Activated naive CD8-positive, alpha-beta T cell (primary cell): Measurements from ENCODE around the gene HBB.

ENCODE experiments used
- H3K27ac Mint-ChIP-seq: one replicate; pipeline ENCODE4 v1.8.0; 2021; ENCODE audit warnings: mixed read lengths
- H3K27me3 Mint-ChIP-seq: one replicate; pipeline ENCODE4 v1.8.0; 2021; ENCODE audit warnings: mixed read lengths
- H3K36me3 Mint-ChIP-seq: one replicate; pipeline ENCODE4 v1.8.0; 2021; ENCODE audit warnings: mixed read lengths
- H3K4me1 Mint-ChIP-seq: one replicate; pipeline ENCODE4 v1.8.0; 2021; ENCODE audit warnings: low read depth, mixed read lengths
- H3K4me3 Mint-ChIP-seq: one replicate; pipeline ENCODE4 v1.8.0; 2021; ENCODE audit warnings: mild to moderate bottlenecking, mixed read lengths
- H3K9me3 Mint-ChIP-seq: one replicate; pipeline ENCODE4 v1.8.0; 2021; ENCODE audit warnings: low read depth, mixed read lengths

Gene HBB

GRCh38 chr11:5239046-5239445 lies 12.2 kb upstream of the HBB start:
- H3K27me3 Mint-ChIP-seq: peaks cover 13% of the 10 kb centered on the region
- no peaks in the 10 kb centered on the region for H3K36me3 Mint-ChIP-seq
- no peaks in the 10 kb centered on the region for H3K4me1 Mint-ChIP-seq
- no peaks in the 10 kb centered on the region for H3K9me3 Mint-ChIP-seq
- H3K4me3 Mint-ChIP-seq: no peak overlapping the region
- no peak overlapping the region for H3K27ac Mint-ChIP-seq

- Mint-ChIP-seq H3K27me3 (peaks cover 13% of the 10 kb centered on the region), H3K4me3 (no peak overlapping the region), H3K4me1 (no peaks in the 10 kb centered on the region), H3K27ac (no peak overlapping the region), H3K9me3 (no peaks in the 10 kb centered on the region), H3K36me3 (no peaks in the 10 kb centered on the region)
Measured at GRCh38 chr11:5238486-5238885, 11.6 kb upstream of the HBB start.

DNA sequence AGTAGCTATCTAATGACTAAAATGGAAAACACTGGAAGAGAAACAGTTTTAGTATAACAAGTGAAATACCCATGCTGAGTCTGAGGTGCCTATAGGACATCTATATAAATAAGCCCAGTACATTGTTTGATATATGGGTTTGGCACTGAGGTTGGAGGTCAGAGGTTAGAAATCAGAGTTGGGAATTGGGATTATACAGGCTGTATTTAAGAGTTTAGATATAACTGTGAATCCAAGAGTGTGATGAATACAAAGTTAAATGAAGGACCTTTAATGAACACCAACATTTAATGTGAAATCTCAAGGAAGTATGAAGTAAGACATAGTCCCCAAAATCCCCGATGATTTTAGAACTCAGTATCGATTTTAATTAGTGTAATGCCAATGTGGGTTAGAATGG lies 10.5 kb upstream of the HBB start:
- Mint-ChIP-seq H3K9me3 (no peaks in the 10 kb centered on the region), H3K27me3 (peaks cover 13% of the 10 kb centered on the region), H3K27ac (no peak overlapping the region), H3K36me3 (no peaks in the 10 kb centered on the region), H3K4me1 (no peaks in the 10 kb centered on the region), H3K4me3 (no peak overlapping the region)

DNA sequence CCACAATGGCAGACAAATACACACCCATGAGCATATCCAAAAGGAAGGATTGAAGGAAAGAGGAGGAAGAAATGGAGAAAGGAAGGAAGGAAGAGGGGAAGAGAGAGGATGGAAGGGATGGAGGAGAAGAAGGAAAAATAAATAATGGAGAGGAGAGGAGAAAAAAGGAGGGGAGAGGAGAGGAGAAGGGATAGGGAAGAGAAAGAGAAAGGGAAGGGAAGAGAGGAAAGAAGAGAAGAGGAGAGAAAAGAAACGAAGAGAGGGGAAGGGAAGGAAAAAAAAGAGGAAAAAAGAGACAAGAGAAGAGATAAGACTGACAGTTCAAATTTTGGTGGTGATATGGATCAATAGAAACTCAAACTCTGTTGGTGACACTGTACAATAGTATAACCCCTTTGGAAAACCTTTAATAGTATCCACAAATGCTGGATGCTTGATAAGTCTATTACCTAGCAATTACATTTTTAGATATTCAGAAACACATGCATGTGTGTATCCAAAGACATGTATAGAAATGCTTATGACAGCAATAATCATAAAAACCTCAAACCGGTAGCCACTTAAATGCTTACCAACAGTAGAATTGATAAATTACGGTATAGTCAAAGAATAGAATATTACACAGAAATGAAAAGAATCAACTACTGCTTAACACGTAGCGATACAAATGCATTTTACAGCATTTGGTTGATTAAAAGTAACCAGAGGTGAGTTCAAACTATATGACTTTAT lies 8.7 kb upstream of the HBB start:
- Mint-ChIP-seq H3K4me3 (no peak overlapping the region), H3K4me1 (no peaks in the 10 kb centered on the region), H3K36me3 (no peaks in the 10 kb centered on the region), H3K9me3 (no peaks in the 10 kb centered on the region), H3K27me3 (peaks cover 13% of the 10 kb centered on the region), H3K27ac (no peak overlapping the region)

DNA sequence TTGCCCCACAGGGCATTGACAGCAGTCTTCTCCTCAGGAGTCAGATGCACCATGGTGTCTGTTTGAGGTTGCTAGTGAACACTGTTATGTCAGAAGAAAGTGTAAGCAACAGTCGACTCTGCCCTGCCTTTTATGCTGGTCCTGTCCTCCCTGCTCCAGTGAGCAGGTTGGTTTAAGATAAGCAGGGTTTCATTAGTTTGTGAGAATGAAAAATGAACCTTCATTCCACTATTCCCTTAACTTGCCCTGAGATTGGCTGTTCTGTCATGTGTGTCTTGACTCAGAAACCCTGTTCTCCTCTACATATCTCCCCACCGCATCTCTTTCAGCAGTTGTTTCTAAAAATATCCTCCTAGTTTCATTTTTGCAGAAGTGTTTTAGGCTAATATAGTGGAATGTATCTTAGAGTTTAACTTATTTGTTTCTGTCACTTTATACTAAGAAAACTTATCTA lies 7.5 kb upstream of the HBB start, which contains the start of gene HBD:
TSS of gene HBD (minus strand) at position 103 of the 454 bp plus-strand sequence. CDS start at position 53, 50 bp downstream.
- no peak within 1 kb of the TSS for H3K27ac Mint-ChIP-seq
- no peak within 1 kb of the TSS for H3K4me3 Mint-ChIP-seq
- H3K36me3 Mint-ChIP-seq: no peaks in the 10 kb centered on the region
- no peaks in the 10 kb centered on the region for H3K9me3 Mint-ChIP-seq
- peaks cover 13% of the 10 kb centered on the region for H3K27me3 Mint-ChIP-seq
- H3K4me1 Mint-ChIP-seq: no peaks in the 10 kb centered on the region

GRCh38 chr11:5233307-5233706 lies 6.4 kb upstream of the HBB start:
- H3K4me1 Mint-ChIP-seq: no peaks in the 10 kb centered on the region
- H3K9me3 Mint-ChIP-seq: no peaks in the 10 kb centered on the region
- no peak overlapping the region for H3K27ac Mint-ChIP-seq
- H3K4me3 Mint-ChIP-seq: no peak overlapping the region
- H3K36me3 Mint-ChIP-seq: no peaks in the 10 kb centered on the region
- H3K27me3 Mint-ChIP-seq: peaks cover 13% of the 10 kb centered on the region

- H3K27ac Mint-ChIP-seq: no peak overlapping the region
- H3K27me3 Mint-ChIP-seq: peaks cover 13% of the 10 kb centered on the region
- H3K36me3 Mint-ChIP-seq: no peaks in the 10 kb centered on the region
- no peaks in the 10 kb centered on the region for H3K4me1 Mint-ChIP-seq
- H3K4me3 Mint-ChIP-seq: no peak overlapping the region
- H3K9me3 Mint-ChIP-seq: no peaks in the 10 kb centered on the region
Measured at GRCh38 chr11:5232821-5233220, 6.0 kb upstream of the HBB start.

DNA sequence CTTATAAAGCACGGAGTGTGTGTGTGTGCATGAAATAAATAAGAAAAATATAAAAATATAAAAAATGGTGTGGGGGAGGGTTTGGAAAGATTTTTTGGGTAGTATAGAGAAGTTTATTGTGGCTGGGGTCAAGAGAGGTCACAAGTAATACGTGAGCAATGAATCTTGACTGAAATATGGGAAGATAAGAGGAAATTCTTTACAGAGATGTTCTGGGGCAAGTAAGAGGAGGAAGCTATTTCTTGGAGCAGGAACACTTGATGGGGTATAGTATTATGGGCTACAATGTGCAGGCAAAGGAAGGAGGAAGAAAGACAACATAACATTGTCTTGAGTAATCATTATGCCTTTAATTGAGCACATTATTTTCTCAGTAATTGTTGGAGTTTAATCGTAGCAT lies 5.3 kb upstream of the HBB start:
- H3K36me3 Mint-ChIP-seq: no peaks in the 10 kb centered on the region
- H3K4me1 Mint-ChIP-seq: no peaks in the 10 kb centered on the region
- H3K9me3 Mint-ChIP-seq: no peaks in the 10 kb centered on the region
- no peak overlapping the region for H3K4me3 Mint-ChIP-seq
- peaks cover 9% of the 10 kb centered on the region for H3K27me3 Mint-ChIP-seq
- no peak overlapping the region for H3K27ac Mint-ChIP-seq

- H3K9me3 Mint-ChIP-seq: no peaks in the 10 kb centered on the region
- no peak overlapping the region for H3K4me3 Mint-ChIP-seq
- no peaks in the 10 kb centered on the region for H3K36me3 Mint-ChIP-seq
- no peak overlapping the region for H3K27ac Mint-ChIP-seq
- H3K27me3 Mint-ChIP-seq: peaks cover 4% of the 10 kb centered on the region
- H3K4me1 Mint-ChIP-seq: no peaks in the 10 kb centered on the region
Measured at GRCh38 chr11:5231111-5231510, 4.2 kb upstream of the HBB start.

DNA sequence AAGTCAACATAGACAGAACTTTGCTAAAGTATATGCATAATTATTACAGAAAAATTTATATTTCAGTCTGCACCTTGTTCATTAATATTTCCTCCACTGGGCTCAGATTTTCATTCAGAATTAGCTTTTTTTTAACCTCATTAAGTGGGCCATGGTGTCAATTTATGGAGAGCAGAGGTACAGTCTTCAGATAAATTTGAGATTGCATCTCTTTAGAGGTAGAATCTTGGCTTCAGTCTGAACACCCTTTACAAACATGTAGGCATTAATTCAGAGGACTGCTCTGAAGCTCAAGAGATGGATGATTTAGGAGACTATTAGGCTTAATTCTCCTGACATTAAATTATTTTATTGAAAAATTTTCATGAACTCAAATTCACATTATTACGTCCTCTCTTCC lies 3.4 kb upstream of the HBB start:
- Mint-ChIP-seq H3K36me3 (no peaks in the 10 kb centered on the region), H3K4me3 (no peak overlapping the region), H3K9me3 (no peaks in the 10 kb centered on the region), H3K27me3 (peaks cover 4% of the 10 kb centered on the region), H3K27ac (no peak overlapping the region), H3K4me1 (no peaks in the 10 kb centered on the region)

DNA sequence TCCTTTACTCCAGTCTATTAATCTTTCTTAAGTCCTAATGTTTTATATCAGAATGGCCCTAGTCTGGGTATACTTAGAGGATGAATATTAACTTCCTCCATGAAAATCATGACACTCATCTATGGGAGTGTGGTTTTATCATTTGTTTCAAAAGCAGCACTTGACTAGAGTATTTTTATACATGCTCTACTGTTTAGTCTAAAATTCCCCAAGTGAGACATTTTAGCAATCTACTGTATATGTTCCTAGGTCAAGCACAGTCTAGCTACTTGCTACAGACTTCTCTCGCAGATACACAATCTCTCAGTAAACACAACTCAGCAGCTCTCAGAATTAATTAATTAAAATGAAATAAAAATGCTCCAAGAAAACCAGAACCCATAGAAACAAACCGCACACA lies 2.9 kb upstream of the HBB start:
- Mint-ChIP-seq H3K4me3 (no peak overlapping the region), H3K9me3 (no peaks in the 10 kb centered on the region), H3K36me3 (no peaks in the 10 kb centered on the region), H3K27me3 (peaks cover 4% of the 10 kb centered on the region), H3K27ac (no peak overlapping the region), H3K4me1 (no peaks in the 10 kb centered on the region)

GRCh38 chr11:5229356-5229755 lies 2.5 kb upstream of the HBB start:
- Mint-ChIP-seq H3K36me3 (no peaks in the 10 kb centered on the region), H3K27ac (no peak overlapping the region), H3K27me3 (peaks cover 4% of the 10 kb centered on the region), H3K4me1 (no peaks in the 10 kb centered on the region), H3K9me3 (no peaks in the 10 kb centered on the region), H3K4me3 (no peak overlapping the region)

DNA sequence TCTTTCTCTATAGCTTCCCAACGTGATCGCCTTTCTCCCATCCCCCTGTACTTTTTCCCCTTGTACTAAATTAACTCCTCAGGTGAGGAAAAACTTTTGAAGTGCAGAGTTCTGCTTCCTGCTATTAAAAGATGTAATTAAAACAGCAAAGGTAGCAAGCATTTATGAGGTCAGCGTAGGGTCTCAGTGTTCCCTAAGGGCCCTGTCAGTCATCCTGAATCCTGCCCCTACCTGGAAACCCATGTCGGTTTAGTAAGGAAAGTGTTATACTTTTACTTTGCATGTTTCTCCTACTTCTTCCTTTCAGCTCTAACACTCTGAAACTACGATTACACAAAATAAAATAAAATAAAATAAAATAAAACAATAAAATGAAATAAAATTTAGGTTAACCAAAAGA lies 1.3 kb upstream of the HBB start:
- H3K27me3 Mint-ChIP-seq: peaks cover 5% of the 10 kb centered on the region
- H3K4me1 Mint-ChIP-seq: no peaks in the 10 kb centered on the region
- H3K4me3 Mint-ChIP-seq: no peak overlapping the region
- no peaks in the 10 kb centered on the region for H3K36me3 Mint-ChIP-seq
- no peaks in the 10 kb centered on the region for H3K9me3 Mint-ChIP-seq
- H3K27ac Mint-ChIP-seq: no peak overlapping the region

- H3K4me1 Mint-ChIP-seq: no peaks in the 10 kb centered on the region
- no peak overlapping the region for H3K4me3 Mint-ChIP-seq
- H3K27me3 Mint-ChIP-seq: peaks cover 5% of the 10 kb centered on the region
- no peaks in the 10 kb centered on the region for H3K9me3 Mint-ChIP-seq
- no peak overlapping the region for H3K27ac Mint-ChIP-seq
- no peaks in the 10 kb centered on the region for H3K36me3 Mint-ChIP-seq
Measured at GRCh38 chr11:5227681-5228080, 810 bp upstream of the HBB start.

DNA sequence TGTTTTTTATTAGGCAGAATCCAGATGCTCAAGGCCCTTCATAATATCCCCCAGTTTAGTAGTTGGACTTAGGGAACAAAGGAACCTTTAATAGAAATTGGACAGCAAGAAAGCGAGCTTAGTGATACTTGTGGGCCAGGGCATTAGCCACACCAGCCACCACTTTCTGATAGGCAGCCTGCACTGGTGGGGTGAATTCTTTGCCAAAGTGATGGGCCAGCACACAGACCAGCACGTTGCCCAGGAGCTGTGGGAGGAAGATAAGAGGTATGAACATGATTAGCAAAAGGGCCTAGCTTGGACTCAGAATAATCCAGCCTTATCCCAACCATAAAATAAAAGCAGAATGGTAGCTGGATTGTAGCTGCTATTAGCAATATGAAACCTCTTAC lies 1.4 kb downstream of the HBB start:
- Mint-ChIP-seq H3K27ac (no peak overlapping the region), H3K36me3 (no peaks in the 10 kb centered on the region), H3K4me1 (no peaks in the 10 kb centered on the region), H3K4me3 (no peak overlapping the region), H3K9me3 (peaks cover 3% of the 10 kb centered on the region), H3K27me3 (peaks cover 4% of the 10 kb centered on the region)
